A549 (cell line): Measurements from ENCODE around the gene ESD. TPM values are rescaled to one million over a fixed set of nuclear protein-coding genes. Genes with fewer than 3 reads are reported as not detected.

Experiments used
- ATAC-seq, 2 experiments: fragments of 200-7000 bp in 1 of 2; fragments of >200 bp in 1 of 2; cut with Nextera tagmentation in 1 of 2; cut with Tn5 transposase in 1 of 2; 3 replicates each; pipeline versions ENCODE4 v1.8.0 to v1.9.1; 2018 to 2020; ENCODE audit warnings: mild to moderate bottlenecking in 1 of 2, moderate library complexity in 1 of 2
- CTCF ChIA-PET: fragments of 300-600 bp; sonication (Branson Sonifier 250); formaldehyde crosslinking; extraction: SDS; loops from one replicate; lab custom pipeline; 2021; ENCODE audit warnings: antibody characterized with exemption, inconsistent platforms; lab: Yijun Ruan, JAX
- POLR2A ChIA-PET: fragments of 350-600 bp; formaldehyde crosslinking; extraction: SDS; loops from one replicate; lab custom pipeline; 2021; ENCODE audit warnings: antibody characterized with exemption, inconsistent platforms; lab: Yijun Ruan, JAX
- DNase-seq, 2 experiments: peaks; one replicate each; pipeline versions ENCODE4 v3.0.0 to v3.0.0-alpha.2; 2011 to 2016; ENCODE audit warnings: low read depth in 1 of 2, low spot score in 1 of 2
- FAIRE-seq: peaks from 2 replicates; lab custom pipeline; 2011; peaks lifted over from hg19 to GRCh38; lab: Jason Lieb, UNC
- H3K27ac ChIP-seq, 2 experiments: fragments of >200 bp; sonication (Bioruptor Twin); formaldehyde crosslinking; 3 replicates each; pipeline ENCODE4 v1.5.1; 2016 to 2017
- H3K4me1 ChIP-seq: fragments of >200 bp; sonication (Bioruptor Twin); formaldehyde crosslinking; 3 replicates; pipeline ENCODE4 v1.6.1; 2016
- H3K4me2 ChIP-seq: fragments of >200 bp; sonication (Bioruptor Twin); formaldehyde crosslinking; 3 replicates; pipeline ENCODE4 v1.6.1; 2016
- H3K4me3 ChIP-seq: fragments of >200 bp; sonication (Bioruptor Twin); formaldehyde crosslinking; 3 replicates; pipeline ENCODE4 v1.5.1; 2016
- H3K9me3 ChIP-seq: fragments of >200 bp; sonication (Bioruptor Twin); formaldehyde crosslinking; 3 replicates; pipeline ENCODE4 v1.6.1; 2016
- BHLHE40 ChIP-seq: IDR thresholded peaks from 2 replicates; pipeline ENCODE4 v1.6.1; 2012; ENCODE audit warnings: low read depth, low read length, inconsistent platforms
- CBX2 ChIP-seq: fragments of 200-600 bp; sonication (generic); IDR thresholded peaks from 2 replicates; pipeline ENCODE4 v1.6.1; 2016; ENCODE audit warnings: low read depth, mild to moderate bottlenecking, borderline replicate concordance
- CEBPB ChIP-seq, 2 experiments: fragments of >200 bp in 1 of 2; sonication (Bioruptor Twin) in 1 of 2; formaldehyde crosslinking in 1 of 2; IDR thresholded peaks; 2 replicates each; pipeline ENCODE4 v1.6.1; 2012 to 2016
- CHD2 ChIP-seq: fragments of 150-350 bp; IDR thresholded peaks from 2 replicates; pipeline ENCODE4 v1.6.1; 2014; ENCODE audit warnings: low read length; ENCODE audit not compliant: partially characterized antibody
- CHD4 ChIP-seq: fragments of 200-600 bp; sonication (generic); IDR thresholded peaks from 2 replicates; pipeline ENCODE4 v1.6.1; 2016; ENCODE audit warnings: antibody characterized with exemption, mild to moderate bottlenecking, borderline replicate concordance
- EHF ChIP-seq: fragments of 250-450 bp; sonication (Bioruptor Pico); IDR thresholded peaks from 2 replicates; pipeline ENCODE4 v1.5.0; 2020; ENCODE audit warnings: mild to moderate bottlenecking
- EHMT2 ChIP-seq: fragments of 200-600 bp; sonication (generic); IDR thresholded peaks from 2 replicates; pipeline ENCODE4 v1.6.1; 2016; ENCODE audit warnings: antibody characterized with exemption, low read depth, mild to moderate bottlenecking, moderate library complexity
- ESRRA ChIP-seq: fragments of 150-350 bp; IDR thresholded peaks from 2 replicates; pipeline ENCODE4 v1.6.1; 2014; ENCODE audit warnings: mild to moderate bottlenecking, low read length, borderline replicate concordance
- FOSB ChIP-seq: fragments of 250-450 bp; sonication (Bioruptor Pico); IDR thresholded peaks from 2 replicates; pipeline ENCODE4 v1.5.0; 2020; ENCODE audit warnings: mild to moderate bottlenecking, moderate library complexity
- FOXS1 ChIP-seq: fragments of 250-450 bp; sonication (Bioruptor Pico); IDR thresholded peaks from 2 replicates; pipeline ENCODE4 v1.5.0; 2020; ENCODE audit warnings: mild to moderate bottlenecking, moderate library complexity
- GATA3 ChIP-seq: IDR thresholded peaks from 2 replicates; pipeline ENCODE4 v1.6.1; 2012; ENCODE audit warnings: borderline replicate concordance
- HEYL ChIP-seq: fragments of 250-450 bp; sonication (Bioruptor Pico); IDR thresholded peaks from 2 replicates; pipeline ENCODE4 v1.8.0; 2021; ENCODE audit warnings: mild to moderate bottlenecking, moderate library complexity
- HOXA7 ChIP-seq: fragments of 250-450 bp; sonication (Bioruptor Pico); IDR thresholded peaks from 2 replicates; pipeline ENCODE4 v1.5.0; 2020; ENCODE audit warnings: mild to moderate bottlenecking, moderate library complexity
- HOXB13 ChIP-seq: fragments of 250-450 bp; sonication (Bioruptor Pico); IDR thresholded peaks from 2 replicates; pipeline ENCODE4 v1.5.0; 2020; ENCODE audit warnings: low read depth, mild to moderate bottlenecking, moderate library complexity
- HOXB5 ChIP-seq: fragments of 250-450 bp; sonication (Bioruptor Pico); IDR thresholded peaks from 2 replicates; pipeline ENCODE4 v1.5.0; 2020; ENCODE audit warnings: mild to moderate bottlenecking, moderate library complexity
- KDM1A ChIP-seq: fragments of 200-600 bp; sonication (generic); IDR thresholded peaks from 2 replicates; pipeline ENCODE4 v1.6.1; 2016; ENCODE audit warnings: low read depth, mild to moderate bottlenecking
- KDM5A ChIP-seq: fragments of 200-600 bp; sonication (generic); IDR thresholded peaks from 2 replicates; pipeline ENCODE4 v1.6.1; 2016; ENCODE audit warnings: antibody characterized with exemption, mild to moderate bottlenecking
- MAFK ChIP-seq: fragments of 450-650 bp; IDR thresholded peaks from 2 replicates; pipeline ENCODE4 v1.6.1; 2014; ENCODE audit not compliant: partially characterized antibody
- MAZ ChIP-seq: fragments of 150-350 bp; IDR thresholded peaks from 2 replicates; pipeline ENCODE4 v1.6.1; 2014; ENCODE audit warnings: antibody characterized with exemption, low read depth, low read length, borderline replicate concordance
- NPAS2 ChIP-seq: fragments of 250-450 bp; sonication (Bioruptor Pico); IDR thresholded peaks from 2 replicates; pipeline ENCODE4 v1.8.0; 2022; ENCODE audit warnings: mild to moderate bottlenecking, moderate library complexity, borderline replicate concordance
- NR3C1 ChIP-seq: fragments of >200 bp; sonication (Bioruptor Twin); formaldehyde crosslinking; IDR thresholded peaks from 3 replicates; pipeline ENCODE4 v1.6.1; 2017
- POLR2A ChIP-seq: IDR thresholded peaks from 2 replicates; pipeline ENCODE4 v1.6.1; 2012; ENCODE audit warnings: mild to moderate bottlenecking, low read length
- POLR2AphosphoS2 ChIP-seq: conservative IDR thresholded peaks from 2 replicates; pipeline ENCODE4 v1.6.1; 2012; ENCODE audit warnings: low read length, improper control_type of control experiment, inconsistent platforms
- RCOR1 ChIP-seq: fragments of 150-350 bp; IDR thresholded peaks from 2 replicates; pipeline ENCODE4 v1.6.1; 2014; ENCODE audit warnings: antibody characterized with exemption, low read length, low read depth
- RNF2 ChIP-seq: fragments of 200-600 bp; sonication (generic); IDR thresholded peaks from 2 replicates; pipeline ENCODE4 v1.6.1; 2016; ENCODE audit warnings: low read depth, mild to moderate bottlenecking, antibody characterized with exemption, moderate library complexity, borderline replicate concordance
- SMC3 ChIP-seq: fragments of >200 bp; sonication (Bioruptor Twin); formaldehyde crosslinking; IDR thresholded peaks from 3 replicates; pipeline ENCODE4 v1.6.1; 2018; ENCODE audit warnings: inconsistent platforms
- TFCP2L1 ChIP-seq: fragments of 250-450 bp; sonication (Bioruptor Pico); IDR thresholded peaks from 2 replicates; pipeline ENCODE4 v1.5.0; 2021; ENCODE audit warnings: mild to moderate bottlenecking
- WGBS: methylation state at CpG from one replicate; pipeline ENCODE4 v1.1.6; 2017; ENCODE audit errors: missing lambda C conversion rate; 5-methylcytosine and 5-hydroxymethylcytosine counted together
- polyA plus RNA-seq, 4 experiments: library from polyadenylated mRNA; depleted of rRNA in 3 of 4; stranded (reverse); fragments of >200 nt; fragmentation: RNase III in 1 of 4; extraction: RNeasy Plus Mini Kit Qiagen cat#74134 plus additional on column Dnase treatment in 1 of 4; gene quantifications; 2 replicates in 3 of 4; 3 replicates in 1 of 4; pipeline ENCODE4 v1.2.3, GENCODE V29; 2011 to 2017
- TF ChIP-seq, protein P1 (sequence below): fragments of >200 bp; sonication (Bioruptor Twin); formaldehyde crosslinking; IDR thresholded peaks from 2 replicates; pipeline ENCODE4 v1.6.1; 2016
- TF ChIP-seq, protein P2 (sequence below): IDR thresholded peaks from 2 replicates; pipeline ENCODE4 v1.6.1; 2012
- TF ChIP-seq, protein P3 (sequence below): fragments of 450-650 bp; IDR thresholded peaks from 2 replicates; pipeline ENCODE4 v1.6.1; 2014; ENCODE audit warnings: antibody characterized with exemption
- TF ChIP-seq, protein P4 (sequence below): fragments of 150-350 bp; IDR thresholded peaks from 2 replicates; pipeline ENCODE4 v1.6.1; 2014; ENCODE audit warnings: low read depth, mild to moderate bottlenecking, low read length
- TF ChIP-seq, protein P5 (sequence below): fragments of 250-450 bp; sonication (Bioruptor Pico); IDR thresholded peaks from 2 replicates; pipeline ENCODE4 v1.5.0; 2021; ENCODE audit warnings: mild to moderate bottlenecking, moderate library complexity, borderline replicate concordance

The ESD gene
- polyA plus RNA-seq, 2 of the 4 experiments (the other 2 are of a cell fraction), result 107 to 122 TPM

DNA sequence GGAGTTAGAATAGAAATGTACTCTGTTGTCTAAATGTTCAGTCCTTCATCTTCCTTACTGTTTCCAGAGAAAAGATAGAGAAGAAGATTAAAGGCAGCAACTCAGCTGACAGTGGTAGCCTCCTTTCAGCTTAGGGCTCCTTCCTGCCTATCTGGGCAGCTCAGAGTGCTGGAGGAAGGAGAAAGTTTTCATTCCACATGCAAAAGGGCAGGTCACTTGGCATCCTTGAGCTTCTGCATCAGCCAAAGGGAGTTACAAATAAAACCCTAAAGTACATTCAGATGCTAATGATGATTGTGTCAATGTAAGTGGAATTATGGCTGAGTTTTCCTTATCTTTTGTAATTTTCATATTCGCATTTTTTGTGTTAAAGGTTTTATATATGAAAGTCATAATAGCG is 58.9 kb downstream of the ESD start:
- WGBS, result 89% methylated on average over 2 of the region's 2 CpGs
- Histone ChIP-seq H3K4me1 (no peaks in the 10 kb centered on the region), H3K27ac (no peak overlapping the region), H3K9me3 (no peaks in the 10 kb centered on the region), H3K4me3 (no peak overlapping the region), H3K4me2 (no peak overlapping the region)
- no peak for FAIRE-seq
- POLR2A ChIA-PET, result no interaction called here
- DNase-seq, result no peak
- TF ChIP-seq KDM5A (no peak), ESRRA (no peak), GATA3 (no peak), TFCP2L1 (CRISPR knock-in tag) (no peak)
- TF ChIP-seq, protein P1, sequence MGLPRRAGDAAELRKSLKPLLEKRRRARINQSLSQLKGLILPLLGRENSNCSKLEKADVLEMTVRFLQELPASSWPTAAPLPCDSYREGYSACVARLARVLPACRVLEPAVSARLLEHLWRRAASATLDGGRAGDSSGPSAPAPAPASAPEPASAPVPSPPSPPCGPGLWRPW, result no peak
- CTCF ChIA-PET, result interaction anchor here (1.4 kb wide), 1 partner anchor 189 kb away, joined by 3 read pairs; no protein-coding TSS in a partner anchor
- ATAC-seq, result no peak

DNA sequence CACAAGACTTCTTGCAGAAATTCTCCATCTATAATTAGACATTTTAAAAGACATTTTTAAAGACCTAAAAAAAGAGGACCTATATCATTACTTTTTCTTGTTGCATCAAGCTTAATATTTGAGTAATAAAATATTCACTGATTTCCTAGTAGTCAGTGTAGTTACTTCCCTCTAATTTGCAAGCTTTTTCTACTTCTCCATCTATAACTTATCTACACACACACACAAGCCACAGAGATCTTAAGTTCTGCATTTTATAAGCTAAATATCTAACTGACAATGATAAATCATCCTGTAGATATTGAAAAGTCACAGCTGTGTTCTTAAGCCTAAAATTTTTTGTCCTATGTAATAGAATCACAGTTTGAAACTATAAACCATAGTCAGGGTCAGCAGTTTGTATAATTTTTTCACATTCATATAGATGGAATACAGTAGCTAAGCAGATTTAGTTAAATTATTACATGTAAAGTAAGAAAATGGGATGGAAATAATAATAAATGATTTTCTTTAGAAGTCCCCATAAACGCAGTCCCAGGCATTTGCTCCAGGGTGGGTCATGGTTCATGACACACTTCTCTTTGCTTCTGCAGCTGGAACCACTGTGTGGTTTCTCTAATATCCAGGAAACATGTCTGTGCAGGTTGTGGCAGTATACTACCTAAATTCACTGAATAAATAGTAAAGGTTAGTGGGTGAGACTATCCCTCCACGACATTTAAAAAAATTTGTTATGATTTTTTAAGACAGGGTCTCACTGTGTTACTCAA is 60.2 kb downstream of the ESD start:
- no peak for FAIRE-seq
- POLR2A ChIA-PET, result no interaction called here

DNA sequence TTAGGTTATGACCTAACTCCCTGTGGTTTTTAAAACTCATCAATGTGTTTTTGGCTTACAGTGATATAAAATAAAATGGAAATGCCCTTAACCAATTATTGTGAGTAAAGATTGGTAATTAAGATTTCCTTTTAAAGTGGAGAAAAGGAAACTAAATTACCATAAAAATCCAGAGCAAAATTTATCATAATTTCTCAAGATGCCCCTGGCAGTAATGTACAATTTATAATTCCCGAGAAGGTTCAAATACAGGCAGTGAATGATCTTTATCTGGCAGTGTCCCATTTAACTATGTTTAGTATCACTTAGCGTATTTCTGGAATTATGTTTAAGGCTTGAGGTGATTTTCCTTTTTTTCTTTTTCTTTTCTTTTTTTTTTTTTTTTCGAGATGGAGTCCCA is 61.5 kb downstream of the ESD start:
- Histone ChIP-seq H3K4me2 (no peak overlapping the region), H3K9me3 (no peaks in the 10 kb centered on the region), H3K4me1 (no peaks in the 10 kb centered on the region), H3K27ac (no peak overlapping the region), H3K4me3 (no peak overlapping the region)
- ChIA-PET POLR2A (no interaction called here), CTCF (interaction anchor here (0.9 kb wide), 1 partner anchor 183 kb away, joined by 3 read pairs; no protein-coding TSS in a partner anchor)
- DNase-seq (no peak), FAIRE-seq (no peak), ATAC-seq (no peak)
- 95% methylated on average over 2 of the region's 3 CpGs for WGBS
- TF ChIP-seq POLR2AphosphoS2 (no peak), RNF2 (no peak), EHF (CRISPR knock-in tag) (no peak), SMC3 (no peak), NR3C1 (no peak), KDM1A (no peak), MAZ (no peak), HEYL (no peak), NPAS2 (CRISPR knock-in tag) (no peak), MAFK (no peak), EHMT2 (no peak), FOSB (CRISPR knock-in tag) (no peak)
- TF ChIP-seq, protein P2, sequence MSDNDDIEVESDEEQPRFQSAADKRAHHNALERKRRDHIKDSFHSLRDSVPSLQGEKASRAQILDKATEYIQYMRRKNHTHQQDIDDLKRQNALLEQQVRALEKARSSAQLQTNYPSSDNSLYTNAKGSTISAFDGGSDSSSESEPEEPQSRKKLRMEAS, result no peak

More for the DNA sequence above, 60.2 kb downstream of the ESD start:
- H3K27ac ChIP-seq, result no peak overlapping the region
- 96% methylated on average over 2 of the region's 2 CpGs for WGBS
- no peak for TF ChIP-seq FOXS1 (CRISPR knock-in tag)
- no peak for TF ChIP-seq CHD2
- no peak for TF ChIP-seq CEBPB (IDR thresholded peaks at IDR 0.05)
- no peak for TF ChIP-seq KDM1A
- no peak for TF ChIP-seq RCOR1
- TF ChIP-seq, protein P3, sequence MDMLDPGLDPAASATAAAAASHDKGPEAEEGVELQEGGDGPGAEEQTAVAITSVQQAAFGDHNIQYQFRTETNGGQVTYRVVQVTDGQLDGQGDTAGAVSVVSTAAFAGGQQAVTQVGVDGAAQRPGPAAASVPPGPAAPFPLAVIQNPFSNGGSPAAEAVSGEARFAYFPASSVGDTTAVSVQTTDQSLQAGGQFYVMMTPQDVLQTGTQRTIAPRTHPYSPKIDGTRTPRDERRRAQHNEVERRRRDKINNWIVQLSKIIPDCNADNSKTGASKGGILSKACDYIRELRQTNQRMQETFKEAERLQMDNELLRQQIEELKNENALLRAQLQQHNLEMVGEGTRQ, result no peak
- no peak for TF ChIP-seq CHD4
- no peak for TF ChIP-seq HOXB13 (CRISPR knock-in tag)
- TF ChIP-seq POLR2A, result no peak
- TF ChIP-seq MAFK, result no peak
- TF ChIP-seq HOXB5 (CRISPR knock-in tag), result no peak
- no peak for TF ChIP-seq NR3C1
- TF ChIP-seq, protein P4, sequence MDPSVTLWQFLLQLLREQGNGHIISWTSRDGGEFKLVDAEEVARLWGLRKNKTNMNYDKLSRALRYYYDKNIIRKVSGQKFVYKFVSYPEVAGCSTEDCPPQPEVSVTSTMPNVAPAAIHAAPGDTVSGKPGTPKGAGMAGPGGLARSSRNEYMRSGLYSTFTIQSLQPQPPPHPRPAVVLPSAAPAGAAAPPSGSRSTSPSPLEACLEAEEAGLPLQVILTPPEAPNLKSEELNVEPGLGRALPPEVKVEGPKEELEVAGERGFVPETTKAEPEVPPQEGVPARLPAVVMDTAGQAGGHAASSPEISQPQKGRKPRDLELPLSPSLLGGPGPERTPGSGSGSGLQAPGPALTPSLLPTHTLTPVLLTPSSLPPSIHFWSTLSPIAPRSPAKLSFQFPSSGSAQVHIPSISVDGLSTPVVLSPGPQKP, result no peak
- TF ChIP-seq, protein P1, result no peak
- no peak for TF ChIP-seq CBX2
- no peak for TF ChIP-seq BHLHE40
- no peak for TF ChIP-seq HOXA7 (CRISPR knock-in tag)
- no peak for TF ChIP-seq MAZ
- TF ChIP-seq, protein P5, sequence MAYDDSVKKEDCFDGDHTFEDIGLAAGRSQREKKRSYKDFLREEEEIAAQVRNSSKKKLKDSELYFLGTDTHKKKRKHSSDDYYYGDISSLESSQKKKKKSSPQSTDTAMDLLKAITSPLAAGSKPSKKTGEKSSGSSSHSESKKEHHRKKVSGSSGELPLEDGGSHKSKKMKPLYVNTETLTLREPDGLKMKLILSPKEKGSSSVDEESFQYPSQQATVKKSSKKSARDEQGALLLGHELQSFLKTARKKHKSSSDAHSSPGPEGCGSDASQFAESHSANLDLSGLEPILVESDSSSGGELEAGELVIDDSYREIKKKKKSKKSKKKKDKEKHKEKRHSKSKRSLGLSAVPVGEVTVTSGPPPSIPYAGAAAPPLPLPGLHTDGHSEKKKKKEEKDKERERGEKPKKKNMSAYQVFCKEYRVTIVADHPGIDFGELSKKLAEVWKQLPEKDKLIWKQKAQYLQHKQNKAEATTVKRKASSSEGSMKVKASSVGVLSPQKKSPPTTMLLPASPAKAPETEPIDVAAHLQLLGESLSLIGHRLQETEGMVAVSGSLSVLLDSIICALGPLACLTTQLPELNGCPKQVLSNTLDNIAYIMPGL, result no peak
- DNase-seq (no peak), ATAC-seq (no peak)
- H3K9me3 ChIP-seq, result no peaks in the 10 kb centered on the region
- no peak overlapping the region for H3K4me2 ChIP-seq
- CTCF ChIA-PET, result interaction anchor here (1.3 to 1.4 kb wide), 2 partner anchors 16 to 188 kb away, joined by 3 to 4 read pairs; no protein-coding TSS in a partner anchor
- H3K4me3 ChIP-seq, result no peak overlapping the region
- H3K4me1 ChIP-seq, result no peaks in the 10 kb centered on the region
